Prostate gland (tissue), 2 donors: Measurements from ENCODE around the gene NHS. TPM values are rescaled to one million over a fixed set of nuclear protein-coding genes. Genes with fewer than 3 reads are reported as not detected.

ENCODE experiments used
- DNase-seq: peaks from one replicate; pipeline ENCODE4 v3.0.0-alpha.2; 2019; ENCODE audit warnings: low spot score
- H3K27ac ChIP-seq, 2 donors: fragments of 200-600 bp; sonication (generic); 2 replicates each; pipeline ENCODE4 v1.5.1; 2017 to 2019
- H3K27me3 ChIP-seq: fragments of 200-600 bp; sonication (generic); replicated peaks from 2 replicates; pipeline ENCODE4 v1.5.1; 2019; ENCODE audit not compliant: insufficient read depth
- H3K36me3 ChIP-seq, 2 donors: fragments of 200-600 bp; sonication (generic); 1 replicate in 1 of 2; 2 replicates in 1 of 2; pipeline versions ENCODE4 v1.5.1 to v1.8.1; 2017 to 2019
- H3K4me1 ChIP-seq: fragments of 200-600 bp; sonication (generic); replicated peaks from 2 replicates; pipeline ENCODE4 v1.5.1; 2019
- H3K4me3 ChIP-seq, 2 donors: fragments of 200-600 bp; sonication (generic); 2 replicates each; pipeline ENCODE4 v1.5.1; 2017 to 2019
- H3K9me3 ChIP-seq: fragments of 200-600 bp; sonication (generic); 2 replicates; pipeline ENCODE4 v1.5.1; 2017
- POLR2A ChIP-seq: fragments of 450-650 bp; IDR thresholded peaks from one replicate; pipeline ENCODE4 v1.6.1; 2016; ENCODE audit warnings: antibody characterized with exemption, mild to moderate bottlenecking
- POLR2AphosphoS5 ChIP-seq: sonication (generic); formaldehyde crosslinking; IDR thresholded peaks from one replicate; pipeline ENCODE4 v1.6.1; 2017; ENCODE audit warnings: antibody characterized with exemption
- WGBS: methylation state at CpG from one replicate; pipeline ENCODE4 v1.1.5; 2018; 5-methylcytosine and 5-hydroxymethylcytosine counted together
- intact Hi-C: fragments of 100-400 bp; cut with DNase I; formaldehyde crosslinking; loops from one replicate; pipeline ENCODE4 v1.14.2; 2022
- total RNA-seq, 2 donors: library from RNA; depleted of rRNA; stranded (reverse); fragments of >200 nt; gene quantifications; one replicate each; pipeline ENCODE4 v1.1.0, GENCODE V29; 2016
- TF ChIP-seq, protein P1 (sequence below), 4 experiments: fragments of 200-600 bp in 2 of 4; fragments of 450-650 bp in 2 of 4; sonication (generic) in 2 of 4; IDR thresholded peaks; 1 replicate in 3 of 4; 2 replicates in 1 of 4; pipeline ENCODE4 v1.5.1; 2016 to 2019; ENCODE audit warnings: antibody characterized with exemption in 4 of 4, mild to moderate bottlenecking in 2 of 4, moderate library complexity in 2 of 4

The NHS gene
- total RNA-seq, 2 donors from 2014 or later: 4.8 to 17.7 TPM

DNA sequence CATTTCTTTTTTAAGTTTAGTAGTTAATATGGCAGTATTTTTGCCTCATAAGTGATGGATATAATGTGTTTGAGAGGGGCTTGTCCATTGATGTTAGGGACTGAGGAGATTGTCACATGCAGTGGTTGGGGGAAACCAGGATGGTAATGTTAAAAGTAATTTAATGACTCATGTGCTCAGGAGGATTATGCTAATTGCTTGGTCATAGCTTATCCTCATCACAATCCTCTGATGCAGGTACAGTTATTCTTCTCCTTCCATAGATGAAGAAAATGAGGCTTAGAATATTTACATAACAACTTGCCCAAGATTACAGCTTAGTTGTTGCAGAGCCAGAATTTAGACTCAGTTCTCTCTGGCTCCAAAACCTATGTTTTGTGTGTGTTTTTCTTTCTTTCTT is 267.9 kb downstream of the NHS start:
- Histone ChIP-seq H3K36me3 (no peaks in the 10 kb centered on the region), H3K4me1 (no peaks in the 10 kb centered on the region), H3K4me3 (no peak overlapping the region), H3K27ac (no peak overlapping the region), H3K27me3 (no peaks in the 10 kb centered on the region), H3K9me3 (no peaks in the 10 kb centered on the region)
- intact Hi-C loops: no loop called here
- DNase-seq: no peak
- no peak for TF ChIP-seq POLR2A
- no peak for TF ChIP-seq POLR2AphosphoS5

DNA sequence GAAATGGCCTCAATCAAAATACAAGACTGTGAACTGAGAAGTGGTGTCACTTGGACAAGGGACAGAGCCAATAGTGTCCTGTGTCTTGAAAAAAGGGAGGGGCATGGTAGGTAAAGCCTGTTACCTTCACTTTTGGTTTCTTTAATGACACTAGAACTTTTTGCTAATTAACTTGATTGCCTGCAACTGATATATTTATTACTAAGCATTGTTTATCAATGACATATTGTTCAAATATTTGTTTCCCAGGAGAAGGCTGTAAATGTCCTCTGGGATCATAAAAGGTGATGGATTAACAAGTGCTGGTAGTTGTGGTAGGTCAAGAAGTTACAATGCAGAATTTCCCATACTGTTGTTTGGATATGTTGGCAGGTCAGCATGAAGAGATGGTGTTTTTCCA is 268.5 kb downstream of the NHS start:
- H3K4me1 ChIP-seq: no peaks in the 10 kb centered on the region
- H3K36me3 ChIP-seq: no peaks in the 10 kb centered on the region
- intact Hi-C loops: no loop called here
- H3K27me3 ChIP-seq: no peaks in the 10 kb centered on the region
- no peak for DNase-seq
- H3K4me3 ChIP-seq: no peak overlapping the region
- TF ChIP-seq, protein P1, sequence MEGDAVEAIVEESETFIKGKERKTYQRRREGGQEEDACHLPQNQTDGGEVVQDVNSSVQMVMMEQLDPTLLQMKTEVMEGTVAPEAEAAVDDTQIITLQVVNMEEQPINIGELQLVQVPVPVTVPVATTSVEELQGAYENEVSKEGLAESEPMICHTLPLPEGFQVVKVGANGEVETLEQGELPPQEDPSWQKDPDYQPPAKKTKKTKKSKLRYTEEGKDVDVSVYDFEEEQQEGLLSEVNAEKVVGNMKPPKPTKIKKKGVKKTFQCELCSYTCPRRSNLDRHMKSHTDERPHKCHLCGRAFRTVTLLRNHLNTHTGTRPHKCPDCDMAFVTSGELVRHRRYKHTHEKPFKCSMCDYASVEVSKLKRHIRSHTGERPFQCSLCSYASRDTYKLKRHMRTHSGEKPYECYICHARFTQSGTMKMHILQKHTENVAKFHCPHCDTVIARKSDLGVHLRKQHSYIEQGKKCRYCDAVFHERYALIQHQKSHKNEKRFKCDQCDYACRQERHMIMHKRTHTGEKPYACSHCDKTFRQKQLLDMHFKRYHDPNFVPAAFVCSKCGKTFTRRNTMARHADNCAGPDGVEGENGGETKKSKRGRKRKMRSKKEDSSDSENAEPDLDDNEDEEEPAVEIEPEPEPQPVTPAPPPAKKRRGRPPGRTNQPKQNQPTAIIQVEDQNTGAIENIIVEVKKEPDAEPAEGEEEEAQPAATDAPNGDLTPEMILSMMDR (IDR thresholded peaks at IDR 0.05): no peak
- no peak for TF ChIP-seq POLR2AphosphoS5
- H3K9me3 ChIP-seq: no peaks in the 10 kb centered on the region
- no peak overlapping the region for H3K27ac ChIP-seq

DNA sequence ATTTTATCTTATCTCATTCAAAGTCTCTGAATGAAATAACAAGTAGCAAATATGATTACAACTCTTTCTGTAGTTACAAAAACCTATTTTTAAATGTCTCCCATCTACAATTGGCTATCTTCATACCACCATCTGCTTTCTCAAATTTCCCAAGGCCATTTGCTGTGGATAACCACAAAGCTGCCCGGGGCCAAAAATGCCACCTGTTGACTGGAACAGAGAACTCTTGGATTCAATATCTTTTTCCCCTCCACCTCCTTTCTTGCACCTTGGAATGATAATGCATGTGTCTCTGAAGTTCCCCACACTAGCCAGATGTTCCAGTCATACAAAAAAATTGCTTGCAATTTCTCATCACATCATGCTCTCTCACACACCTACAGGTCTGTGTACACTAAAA is 269.0 kb downstream of the NHS start:
- TF ChIP-seq, protein P1 (IDR thresholded peaks at IDR 0.05): no peak
- no peak for TF ChIP-seq POLR2A
- no peak for TF ChIP-seq POLR2AphosphoS5
- Histone ChIP-seq H3K4me1 (no peaks in the 10 kb centered on the region), H3K9me3 (no peaks in the 10 kb centered on the region), H3K36me3 (no peaks in the 10 kb centered on the region), H3K4me3 (no peak overlapping the region), H3K27me3 (no peaks in the 10 kb centered on the region), H3K27ac (no peak overlapping the region)
- intact Hi-C loops: no loop called here
- 40% methylated on average over 1 of the region's 1 CpG for WGBS
- DNase-seq: no peak

DNA sequence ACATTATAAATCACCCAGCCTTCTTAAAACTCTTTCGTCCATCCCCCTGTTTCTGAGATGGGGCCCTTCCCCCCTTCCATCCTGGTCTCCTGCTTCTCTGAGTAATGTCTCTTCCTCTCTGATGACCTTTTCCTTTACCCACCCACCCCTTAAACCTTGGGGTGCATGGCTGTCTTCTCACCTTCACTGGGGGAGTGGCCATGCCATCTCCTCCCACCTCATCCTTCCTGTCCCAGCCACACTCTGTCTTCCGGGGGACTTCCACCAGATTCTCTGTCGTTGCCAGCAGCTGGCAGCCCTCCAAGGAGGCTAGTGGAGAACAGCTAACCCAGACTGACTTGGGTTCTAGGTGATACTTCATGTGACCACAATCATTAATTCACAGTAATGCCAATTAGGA is 279.1 kb downstream of the NHS start:
- Histone ChIP-seq H3K4me3 (no peak overlapping the region), H3K9me3 (no peaks in the 10 kb centered on the region), H3K36me3 (no peaks in the 10 kb centered on the region), H3K27me3 (no peaks in the 10 kb centered on the region), H3K4me1 (no peaks in the 10 kb centered on the region), H3K27ac (no peak overlapping the region)
- no peak for DNase-seq
- intact Hi-C loops: no loop called here
- TF ChIP-seq POLR2A (no peak), POLR2AphosphoS5 (no peak)
- TF ChIP-seq, protein P1 (IDR thresholded peaks at IDR 0.05): no peak
- WGBS: 60% methylated on average over 3 of the region's 3 CpGs

DNA sequence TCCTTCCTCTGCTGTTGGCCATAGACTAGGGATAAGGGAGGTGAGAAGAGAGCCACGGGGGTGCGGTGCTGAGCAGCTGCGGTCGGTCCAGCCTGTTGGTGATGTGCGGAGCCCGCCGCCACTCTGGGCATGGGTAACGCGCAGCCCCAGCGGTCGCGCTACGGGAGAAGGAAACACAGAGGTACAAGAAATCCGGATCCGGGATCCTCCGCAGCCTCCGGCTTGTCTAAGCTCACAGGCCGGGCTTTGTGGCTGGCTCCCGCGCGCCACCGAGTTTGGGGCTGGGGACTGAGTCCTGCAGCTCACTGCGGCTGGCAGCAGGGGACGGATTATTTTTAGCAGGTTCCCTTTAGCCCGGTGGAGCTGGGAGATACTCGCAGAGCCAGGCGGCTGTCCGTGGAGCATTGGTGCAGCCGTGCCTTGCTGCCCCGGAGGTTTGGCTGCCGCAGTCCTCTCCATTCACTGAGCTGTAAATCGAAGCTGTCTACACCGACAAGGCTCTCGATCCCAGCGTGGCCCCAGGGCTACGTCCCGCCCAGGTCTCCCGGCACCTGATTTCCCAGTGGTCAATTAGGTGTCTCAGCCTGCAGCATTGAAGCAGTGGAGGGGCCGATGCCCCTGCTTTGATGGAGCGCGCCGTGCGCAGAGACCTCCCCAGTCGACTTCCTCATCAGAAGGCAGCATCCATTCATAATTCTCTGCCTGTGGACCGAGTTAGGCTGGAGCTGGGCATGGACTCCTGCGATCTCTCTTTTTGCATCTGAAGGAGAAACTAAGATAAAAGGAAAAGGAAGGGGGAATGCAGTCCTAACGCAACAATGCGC is 280.4 kb downstream of the NHS start:
- Histone ChIP-seq H3K36me3 (no peaks in the 10 kb centered on the region), H3K9me3 (no peaks in the 10 kb centered on the region), H3K4me3 (no peak overlapping the region), H3K27ac (no peak overlapping the region), H3K27me3 (no peaks in the 10 kb centered on the region), H3K4me1 (no peaks in the 10 kb centered on the region)
- intact Hi-C loops: no loop called here
- 0% methylated on average over 14 of the region's 48 CpGs for WGBS
- no peak for DNase-seq
- TF ChIP-seq POLR2A: no peak
- TF ChIP-seq, protein P1 (IDR thresholded peaks at IDR 0.05): no peak
- no peak for TF ChIP-seq POLR2AphosphoS5
